ENCODE results near the gene ATP2B3. TPM values are rescaled to one million over a fixed set of nuclear protein-coding genes. Genes with fewer than 3 reads are reported as not detected.

The ATP2B3 gene
- total RNA-seq, 1 experiment from 2014 or later, result 0.35 TPM

GRCh38 chrX:153549807-153550206 lies 32.4 kb downstream of the ATP2B3 start:
- Histone ChIP-seq H2BK15ac (ENCODE audit: low read depth, low read length) (no peak overlapping the region), H3K4me2 (ENCODE audit: insufficient read depth, insufficient read length, low read length) (no peak overlapping the region), H3K23ac (ENCODE audit: insufficient read length, low read depth, low read length) (no peak overlapping the region), H2BK20ac (ENCODE audit: low read depth, low read length, poor library complexity, severe bottlenecking) (no peak overlapping the region), H2AK5ac (ENCODE audit: insufficient read length, low read length) (no peak overlapping the region), H3K14ac (ENCODE audit: insufficient read depth, low read length) (no peak overlapping the region), H4K91ac (ENCODE audit: insufficient read length, low read depth, low read length) (no peak overlapping the region), H3K18ac (ENCODE audit: insufficient read length, low read depth, low read length) (no peak overlapping the region), H3K79me1 (ENCODE audit: insufficient read depth, low read depth, low read length, poor library complexity, severe bottlenecking) (no peaks in the 10 kb centered on the region), H2BK120ac (ENCODE audit: low read depth, low read length, poor library complexity, severe bottlenecking) (no peak overlapping the region), H2AFZ (ENCODE audit: low read length) (no peak overlapping the region), H3K9ac (ENCODE audit: extremely low read depth, insufficient read length, low read length) (no peak overlapping the region), H2BK12ac (ENCODE audit: insufficient read length, low read depth, low read length) (no peak overlapping the region), H4K8ac (replicated peaks; ENCODE audit: insufficient read length, low read depth, low read length) (no peak overlapping the region), H4K5ac (ENCODE audit: insufficient read length, low read depth, low read length) (no peak overlapping the region), H3K9me3 (ENCODE audit: control insufficient read depth, low read depth, low read length) (peaks cover 64% of the 10 kb centered on the region), H3T11ph (ENCODE audit: low read length) (no peak overlapping the region), H3K27ac (ENCODE audit: insufficient read length, low read depth, low read length) (no peak overlapping the region), H2BK5ac (ENCODE audit: insufficient read length, low read length) (no peak overlapping the region), H3K27me3 (ENCODE audit: insufficient read depth, low read length) (no peaks in the 10 kb centered on the region), H3K4me1 (ENCODE audit: insufficient read depth, low read length) (no peaks in the 10 kb centered on the region), H3K23me2 (ENCODE audit: insufficient read length, low read depth, low read length, poor library complexity, severe bottlenecking) (no peaks in the 10 kb centered on the region), H3K56ac (ENCODE audit: insufficient read length, low read depth, low read length) (no peak overlapping the region), H3K4ac (ENCODE audit: low read depth, low read length) (no peak overlapping the region), H4K20me1 (ENCODE audit: control insufficient read depth, insufficient read depth, insufficient read length) (no peaks in the 10 kb centered on the region), H3K79me2 (ENCODE audit: insufficient read depth, low read length) (no peaks in the 10 kb centered on the region)
- Mint-ChIP-seq H3K4me3 (no peak overlapping the region), H3K4me1 (0 out of 4 replicates have a peak, but pooled peaks cover 0 to 5% of the 10 kb centered on the region in 2 experiments), H3K36me3 (ENCODE audit: insufficient read depth in 1 of 3, low read depth in 3 of 3) (peaks cover 0 to 6% (median 2%) of the 10 kb centered on the region in 3 experiments; a peak in 3 of 7 replicates), H3K27me3 (ENCODE audit: low read depth) (peaks cover 3% of the 10 kb centered on the region; the same call in 1 of the 2 replicates), H3K9me3 (peaks cover 66 to 83% of the 10 kb centered on the region in 2 experiments), H3K27ac (no peak overlapping the region)
- TF ChIP-seq, protein P1, sequence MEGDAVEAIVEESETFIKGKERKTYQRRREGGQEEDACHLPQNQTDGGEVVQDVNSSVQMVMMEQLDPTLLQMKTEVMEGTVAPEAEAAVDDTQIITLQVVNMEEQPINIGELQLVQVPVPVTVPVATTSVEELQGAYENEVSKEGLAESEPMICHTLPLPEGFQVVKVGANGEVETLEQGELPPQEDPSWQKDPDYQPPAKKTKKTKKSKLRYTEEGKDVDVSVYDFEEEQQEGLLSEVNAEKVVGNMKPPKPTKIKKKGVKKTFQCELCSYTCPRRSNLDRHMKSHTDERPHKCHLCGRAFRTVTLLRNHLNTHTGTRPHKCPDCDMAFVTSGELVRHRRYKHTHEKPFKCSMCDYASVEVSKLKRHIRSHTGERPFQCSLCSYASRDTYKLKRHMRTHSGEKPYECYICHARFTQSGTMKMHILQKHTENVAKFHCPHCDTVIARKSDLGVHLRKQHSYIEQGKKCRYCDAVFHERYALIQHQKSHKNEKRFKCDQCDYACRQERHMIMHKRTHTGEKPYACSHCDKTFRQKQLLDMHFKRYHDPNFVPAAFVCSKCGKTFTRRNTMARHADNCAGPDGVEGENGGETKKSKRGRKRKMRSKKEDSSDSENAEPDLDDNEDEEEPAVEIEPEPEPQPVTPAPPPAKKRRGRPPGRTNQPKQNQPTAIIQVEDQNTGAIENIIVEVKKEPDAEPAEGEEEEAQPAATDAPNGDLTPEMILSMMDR (conservative IDR thresholded peaks at IDR 0.05), result peak; percentile 42
- no CpG with 5 or more reads among the region's 16 CpGs for WGBS (ENCODE audit: extremely low coverage, insufficient read length, low lambda C conversion rate)
- peak; percentile 37 for DNase-seq

All from H9 (cell line).